Measurements from ENCODE around the gene STAB2.

DNA sequence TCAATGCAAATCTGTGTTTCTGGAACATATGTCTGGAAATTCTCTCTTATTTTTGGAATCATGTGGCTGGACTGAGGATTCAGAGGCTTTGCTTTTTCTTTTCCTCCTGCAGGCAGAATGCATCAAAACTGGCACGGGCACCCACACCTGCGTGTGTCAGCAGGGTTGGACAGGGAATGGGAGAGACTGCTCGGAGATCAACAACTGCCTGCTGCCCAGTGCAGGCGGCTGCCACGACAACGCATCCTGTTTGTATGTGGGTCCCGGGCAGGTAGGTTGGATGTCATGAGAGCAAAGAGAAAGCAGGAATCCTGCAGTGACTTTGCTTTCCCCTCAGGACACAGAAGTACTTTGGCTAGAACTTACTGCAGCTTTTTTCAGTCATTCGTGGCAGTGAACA, 90.3 kb downstream of the STAB2 start:
- TF ChIP-seq TAF1 (conservative IDR thresholded peaks at IDR 0.05) (no peak), JUND (IDR thresholded peaks at IDR 0.05) (no peak), SP1 (IDR thresholded peaks at IDR 0.05) (no peak), RAD21 (IDR thresholded peaks at IDR 0.05) (no peak)
- TF ChIP-seq, protein P1, sequence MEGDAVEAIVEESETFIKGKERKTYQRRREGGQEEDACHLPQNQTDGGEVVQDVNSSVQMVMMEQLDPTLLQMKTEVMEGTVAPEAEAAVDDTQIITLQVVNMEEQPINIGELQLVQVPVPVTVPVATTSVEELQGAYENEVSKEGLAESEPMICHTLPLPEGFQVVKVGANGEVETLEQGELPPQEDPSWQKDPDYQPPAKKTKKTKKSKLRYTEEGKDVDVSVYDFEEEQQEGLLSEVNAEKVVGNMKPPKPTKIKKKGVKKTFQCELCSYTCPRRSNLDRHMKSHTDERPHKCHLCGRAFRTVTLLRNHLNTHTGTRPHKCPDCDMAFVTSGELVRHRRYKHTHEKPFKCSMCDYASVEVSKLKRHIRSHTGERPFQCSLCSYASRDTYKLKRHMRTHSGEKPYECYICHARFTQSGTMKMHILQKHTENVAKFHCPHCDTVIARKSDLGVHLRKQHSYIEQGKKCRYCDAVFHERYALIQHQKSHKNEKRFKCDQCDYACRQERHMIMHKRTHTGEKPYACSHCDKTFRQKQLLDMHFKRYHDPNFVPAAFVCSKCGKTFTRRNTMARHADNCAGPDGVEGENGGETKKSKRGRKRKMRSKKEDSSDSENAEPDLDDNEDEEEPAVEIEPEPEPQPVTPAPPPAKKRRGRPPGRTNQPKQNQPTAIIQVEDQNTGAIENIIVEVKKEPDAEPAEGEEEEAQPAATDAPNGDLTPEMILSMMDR (IDR thresholded peaks at IDR 0.05; ENCODE audit: low read depth, low read length, missing input control): no peak
- TF ChIP-seq, protein P2, sequence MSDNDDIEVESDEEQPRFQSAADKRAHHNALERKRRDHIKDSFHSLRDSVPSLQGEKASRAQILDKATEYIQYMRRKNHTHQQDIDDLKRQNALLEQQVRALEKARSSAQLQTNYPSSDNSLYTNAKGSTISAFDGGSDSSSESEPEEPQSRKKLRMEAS (IDR thresholded peaks at IDR 0.05): no peak

Measured in liver (tissue), 3 donors.